GM19372 (cell line): Measurements from ENCODE around the gene KLHL28.
"Not testable (repeated sequence)": the region's sequence is repeated elsewhere in the genome, so short reads cannot be mapped to it uniquely, and the experiment has no call there.

Experiments
- ATAC-seq: cut with Tn5 transposase; IDR thresholded peaks from one replicate; pipeline ENCODE4 v1.9.1; 2021; ENCODE audit warnings: mild to moderate bottlenecking, low read depth, moderate library complexity; ENCODE audit not compliant: unreplicated experiment

KLHL28 gene

DNA sequence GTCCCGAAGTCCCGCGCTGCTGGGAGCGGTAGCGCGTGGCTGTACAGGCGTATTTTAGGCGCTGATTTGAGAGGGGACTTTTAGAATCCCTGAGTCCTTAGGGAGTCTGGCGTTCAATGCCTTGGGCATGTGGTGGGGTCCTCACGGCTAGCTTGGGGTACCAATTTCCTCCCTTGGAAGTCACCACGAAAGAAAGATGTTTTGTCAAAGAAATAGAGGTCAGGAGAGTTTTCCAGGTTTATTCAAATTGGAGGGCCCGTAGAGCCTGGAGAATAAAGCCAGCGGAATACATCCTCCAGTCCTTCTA is 63.9 kb downstream of the KLHL28 start:
- ATAC-seq = no peak

DNA sequence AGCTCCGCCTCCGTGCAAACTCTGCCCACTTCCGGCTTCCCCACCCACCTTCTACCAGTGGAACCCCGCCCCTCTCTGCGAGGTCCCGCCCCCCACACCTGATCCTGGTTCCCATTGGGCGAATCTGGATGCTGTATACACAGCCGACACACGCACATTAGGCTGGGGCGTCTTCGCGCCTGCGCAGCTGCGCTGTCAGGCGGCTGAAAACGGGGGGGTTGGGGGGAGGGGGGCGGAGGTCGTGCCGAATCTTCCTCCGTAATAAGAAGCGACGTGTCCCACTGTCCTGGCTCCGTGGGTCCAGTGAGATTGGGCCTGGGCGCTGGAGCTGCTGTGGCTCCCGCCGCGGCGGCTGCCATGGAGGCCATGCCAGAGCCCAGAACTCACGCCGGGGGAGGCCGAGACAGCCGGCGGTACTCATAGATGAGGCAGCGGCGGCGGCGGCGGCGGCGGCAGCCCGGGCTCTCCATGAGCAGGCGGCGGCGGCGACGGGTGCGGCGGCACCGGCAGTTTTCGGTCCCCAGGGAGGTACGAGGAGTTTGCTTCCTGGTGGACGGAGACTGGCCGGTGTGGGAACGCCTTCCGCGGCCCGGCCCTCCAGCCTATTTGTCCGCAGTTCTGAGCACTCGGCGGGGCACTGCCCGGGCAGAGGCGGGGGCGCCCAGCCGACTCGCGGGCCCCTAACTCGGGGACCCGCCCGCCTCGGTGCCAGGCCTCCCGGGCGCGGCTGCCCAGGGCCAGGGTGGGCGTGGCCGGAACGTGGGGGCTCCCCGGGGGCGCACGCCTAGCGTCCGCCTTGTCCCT is 64.5 kb downstream of the KLHL28 start:
- ATAC-seq = peak; percentile 87

DNA sequence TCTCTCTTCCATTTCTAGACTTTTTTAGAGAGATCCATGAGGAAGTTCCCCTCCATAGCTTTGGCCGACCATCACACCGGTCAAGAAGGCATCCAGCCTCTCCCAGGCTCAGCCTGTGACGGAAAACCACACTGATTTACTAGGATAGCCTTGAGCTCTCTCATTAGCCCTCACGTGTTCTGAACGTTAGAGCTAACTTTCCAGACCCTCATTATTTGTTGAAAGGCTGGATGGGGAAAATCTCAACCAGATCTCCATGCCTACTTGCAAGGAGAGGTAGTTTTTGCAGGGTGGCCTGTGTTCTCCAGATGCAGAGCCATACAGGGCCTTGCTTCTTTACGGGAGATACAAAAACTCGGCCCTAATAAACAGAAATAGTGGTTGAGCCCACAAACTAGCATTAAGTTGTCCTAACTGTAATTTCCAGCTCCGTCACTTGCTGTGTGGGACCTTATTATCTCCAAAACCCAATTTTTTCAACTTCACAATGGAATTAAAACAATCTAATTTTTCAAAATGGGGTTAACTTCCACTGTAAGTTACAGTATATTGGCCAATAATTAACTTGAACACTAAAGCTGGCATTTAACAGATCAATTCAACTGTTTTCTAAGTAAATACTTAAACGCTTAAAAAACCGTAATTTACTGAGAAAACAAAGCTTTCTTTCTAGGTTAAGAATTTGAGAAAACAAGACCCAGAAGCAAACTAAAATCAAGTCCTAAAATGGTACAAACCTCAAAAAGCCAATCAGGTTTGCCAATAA is 65.3 kb downstream of the KLHL28 start:
- ATAC-seq = no peak

DNA sequence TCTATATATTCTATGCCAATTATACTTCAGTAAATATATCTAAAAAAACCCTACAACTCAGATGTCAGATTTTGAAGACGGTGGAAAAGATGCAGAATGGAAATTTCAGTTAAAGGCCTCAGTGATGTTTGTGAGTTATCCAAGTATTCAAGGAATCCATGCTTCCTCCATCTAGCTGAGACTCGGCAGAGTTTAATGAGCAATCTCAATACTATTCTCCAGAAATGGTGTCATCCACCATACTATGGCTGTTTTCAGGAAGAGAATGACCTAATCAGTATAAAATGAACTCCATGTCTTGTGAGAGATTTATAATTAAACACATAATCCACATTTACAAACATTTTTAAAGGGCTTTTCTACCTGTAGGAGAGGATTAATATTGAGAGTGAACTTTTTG is 66.0 kb downstream of the KLHL28 start:
- no peak for ATAC-seq

DNA sequence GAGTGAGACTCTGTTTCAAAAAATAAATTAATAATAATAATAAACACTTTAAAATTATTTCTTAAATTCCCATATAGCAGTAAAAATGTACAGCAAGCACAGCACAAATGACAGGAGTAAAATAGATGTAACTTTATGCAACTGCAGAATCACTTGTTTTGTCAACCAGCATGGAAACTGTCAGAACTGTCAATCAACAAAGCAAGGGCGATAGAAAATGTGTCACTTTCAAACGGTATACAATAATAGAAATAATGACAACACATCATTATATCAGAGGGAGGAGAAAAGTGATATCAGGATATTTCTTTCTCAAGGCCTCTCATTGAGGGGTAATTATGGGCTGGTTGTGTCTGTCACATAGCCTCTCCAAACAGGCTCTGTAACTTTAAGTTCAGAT is 68.2 kb downstream of the KLHL28 start:
- ATAC-seq = no peak

DNA sequence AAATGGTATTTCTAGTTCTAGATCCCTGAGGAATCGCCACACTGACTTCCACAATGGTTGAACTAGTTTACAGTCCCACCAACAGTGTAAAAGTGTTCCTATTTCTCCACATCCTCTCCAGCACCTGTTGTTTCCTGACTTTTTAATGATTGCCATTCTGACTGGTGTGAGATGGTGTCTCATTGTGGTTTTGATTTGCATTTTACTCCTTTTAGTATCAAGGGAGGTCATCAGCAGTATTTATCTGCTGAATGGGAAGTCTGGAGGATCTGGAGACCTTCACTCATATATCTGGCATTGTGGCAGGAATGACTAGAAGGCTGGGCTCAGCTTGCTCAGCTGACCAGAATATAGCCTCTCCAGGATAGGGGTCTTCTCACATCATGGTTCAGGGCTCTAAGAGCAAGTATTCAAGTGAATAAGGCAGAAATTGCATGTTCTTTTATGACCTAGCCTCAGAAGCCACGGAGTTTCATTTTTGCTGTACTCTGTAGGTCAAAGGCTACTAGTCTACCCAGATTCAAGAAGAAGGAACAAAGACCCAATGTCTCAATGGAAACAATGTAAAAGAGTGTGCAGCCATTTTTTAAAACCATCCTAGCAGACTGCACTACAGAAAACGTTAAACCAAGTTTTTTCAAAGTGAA is 69.9 kb downstream of the KLHL28 start:
- not testable (repeated sequence) for ATAC-seq

DNA sequence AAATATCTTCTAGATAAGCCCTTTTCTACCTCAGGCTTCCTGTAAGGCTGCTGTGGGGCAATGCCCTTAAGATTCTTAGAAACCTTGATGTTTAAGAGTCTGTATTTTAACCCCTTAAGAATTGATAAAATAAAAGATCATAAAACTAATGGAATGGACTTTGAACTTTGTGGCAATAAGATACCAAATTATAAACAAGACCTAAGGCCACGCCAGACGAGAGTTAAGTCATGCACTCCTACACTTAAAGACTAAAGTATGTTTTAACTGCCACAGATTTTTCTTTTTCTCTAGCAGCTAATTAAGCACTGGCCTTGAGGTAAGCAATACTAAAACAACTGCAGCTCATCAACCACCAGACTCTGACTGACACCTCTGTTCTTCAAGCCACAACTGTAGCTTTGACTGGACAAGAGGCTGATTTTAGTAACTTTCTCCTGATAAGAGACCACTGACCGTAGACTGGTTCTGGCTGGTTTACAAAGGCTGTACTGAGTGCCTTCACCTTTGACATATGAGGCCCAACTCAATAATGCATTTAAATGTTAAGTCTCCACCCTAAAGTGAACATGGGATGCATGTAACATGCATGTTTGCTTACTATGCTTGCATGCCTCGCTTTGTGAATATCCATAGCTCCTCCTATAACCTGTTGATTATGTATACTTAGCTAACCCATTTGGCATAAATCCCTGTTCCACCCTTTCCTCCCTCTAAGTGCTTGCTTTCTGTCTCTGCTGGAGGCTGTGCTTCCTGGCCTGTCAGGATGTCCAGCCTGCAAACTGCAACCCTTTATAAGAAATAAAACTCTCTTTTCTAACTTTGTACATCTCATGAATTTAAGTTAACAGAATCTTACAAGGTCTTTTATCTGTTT is 71.9 kb downstream of the KLHL28 start:
- ATAC-seq = no peak

DNA sequence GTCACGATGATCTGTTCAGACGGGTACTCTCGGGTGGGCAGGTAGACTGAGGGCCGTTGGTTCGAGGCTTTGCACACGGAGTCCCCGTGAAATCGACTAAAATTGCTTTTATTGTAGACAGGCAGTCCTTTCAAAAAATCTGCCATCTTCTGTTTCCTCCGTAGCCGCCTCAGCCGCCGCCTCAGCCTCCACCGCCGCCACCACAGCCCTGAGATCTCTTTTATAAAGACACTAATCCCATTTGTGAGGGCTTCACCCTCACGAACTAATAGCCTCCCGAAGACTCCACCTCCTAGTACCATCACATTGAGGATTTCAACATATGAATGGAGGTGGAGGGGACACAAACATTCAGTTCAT is 74.2 kb downstream of the KLHL28 start:
- ATAC-seq = no peak

DNA sequence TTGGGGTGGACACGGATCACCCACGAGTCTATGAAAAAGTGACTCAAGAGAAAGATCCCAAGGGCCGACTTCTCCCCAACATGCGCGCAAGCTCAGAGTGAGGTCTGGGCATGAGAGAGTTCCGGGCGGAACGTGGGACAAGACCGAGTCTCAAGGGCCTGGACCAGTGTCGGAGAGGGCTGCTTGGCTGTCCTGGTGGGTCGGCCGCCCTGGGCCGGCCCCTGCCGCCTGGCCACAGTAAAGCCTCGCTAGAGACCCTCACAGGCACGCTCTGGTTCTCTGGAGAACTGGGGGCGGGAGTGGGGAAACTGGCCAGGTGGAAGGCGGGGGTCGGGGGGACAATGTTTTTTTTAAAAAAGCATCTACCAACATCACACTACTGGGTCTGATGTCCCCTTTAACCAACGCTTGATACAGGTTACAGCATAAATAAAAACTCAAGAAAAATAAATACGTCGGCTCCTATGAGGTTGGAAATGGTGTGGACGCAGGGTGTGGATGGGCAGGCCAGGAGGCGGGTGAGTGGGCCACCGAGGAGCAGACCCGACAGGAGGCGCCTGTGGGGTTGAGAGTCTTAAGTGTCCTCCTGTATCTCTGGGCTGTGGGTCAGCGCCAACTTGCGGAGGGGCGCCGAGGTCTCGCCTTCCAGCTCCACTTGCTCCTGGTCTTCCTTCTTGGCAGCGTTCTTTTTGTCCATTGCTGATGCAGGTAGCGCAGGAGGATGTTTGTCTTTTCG is 74.7 kb downstream of the KLHL28 start:
- ATAC-seq = no peak

DNA sequence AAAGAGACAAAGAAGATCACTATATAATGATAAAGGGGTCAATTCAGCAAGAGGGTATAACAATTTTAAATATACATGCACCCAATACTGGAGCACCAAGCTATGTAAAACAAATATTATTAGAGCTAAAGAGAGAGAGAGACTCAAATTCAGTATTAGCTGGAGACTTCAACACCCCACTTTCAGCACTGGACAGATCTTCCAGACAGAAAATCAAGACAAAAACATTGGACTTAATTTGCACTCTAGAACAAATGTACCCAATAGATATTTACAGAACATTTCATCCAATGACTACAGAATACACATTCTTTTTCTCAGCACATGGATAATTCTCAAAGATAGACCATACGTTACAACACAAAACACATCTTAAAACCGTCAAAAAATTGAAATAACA is 81.0 kb downstream of the KLHL28 start:
- ATAC-seq = no peak
